Spinal cord (tissue), 10 donors: ENCODE measurements around the gene POP5. TPM values are rescaled to one million over a fixed set of nuclear protein-coding genes. Genes with fewer than 3 reads are reported as not detected.

Source experiments
- DNase-seq, 6 donors: peaks; one replicate each; pipeline versions ENCODE4 v3.0.0 to v3.0.0-alpha.2; 2013 to 2015; ENCODE audit warnings: low spot score in 6 of 6, low read depth in 4 of 6
- H3K27ac ChIP-seq: one replicate; pipeline ENCODE4 v1.5.1; 2013; ENCODE audit warnings: low read depth, low read length, control low read depth
- H3K27me3 ChIP-seq: one replicate; pipeline ENCODE4 v1.6.1; 2013; ENCODE audit warnings: low read length; ENCODE audit not compliant: control insufficient read depth, insufficient read depth
- H3K36me3 ChIP-seq: one replicate; pipeline ENCODE4 v1.6.1; 2013; ENCODE audit warnings: low read length; ENCODE audit not compliant: control insufficient read depth, insufficient read depth
- H3K4me1 ChIP-seq: one replicate; pipeline ENCODE4 v1.6.1; 2013; ENCODE audit warnings: low read length; ENCODE audit not compliant: control insufficient read depth, insufficient read depth
- H3K4me3 ChIP-seq: one replicate; pipeline ENCODE4 v1.5.1; 2013; ENCODE audit warnings: low read depth, low read length, control low read depth
- H3K9me3 ChIP-seq: one replicate; pipeline ENCODE4 v1.6.1; 2013; ENCODE audit warnings: low read length; ENCODE audit not compliant: control insufficient read depth, insufficient read depth
- WGBS: methylation state at CpG from one replicate; pipeline ENCODE4 v1.1.5; 2013; ENCODE audit warnings: missing lambda C conversion rate; ENCODE audit not compliant: insufficient coverage; 5-methylcytosine and 5-hydroxymethylcytosine counted together
- polyA plus RNA-seq, 2 donors: library from polyadenylated mRNA; unstranded; fragments of 120-200 nt; gene quantifications; one replicate each; pipeline ENCODE4 v1.2.1, GENCODE V29; 2013; ENCODE audit not compliant: insufficient read length in 2 of 2
- total RNA-seq, 2 donors: library from RNA; depleted of rRNA in 1 of 2; stranded (reverse); fragments of 120-200 nt in 1 of 2; fragments of >200 nt in 1 of 2; gene quantifications; one replicate each; pipeline versions ENCODE4 v1.2.3 to v1.2.4, GENCODE V29; 2013 to 2014
- donor health status: healthy.

Gene POP5
- total and polyA plus RNA-seq, 4 donors = 24.1 to 61.5 (median 56.4) TPM

DNA sequence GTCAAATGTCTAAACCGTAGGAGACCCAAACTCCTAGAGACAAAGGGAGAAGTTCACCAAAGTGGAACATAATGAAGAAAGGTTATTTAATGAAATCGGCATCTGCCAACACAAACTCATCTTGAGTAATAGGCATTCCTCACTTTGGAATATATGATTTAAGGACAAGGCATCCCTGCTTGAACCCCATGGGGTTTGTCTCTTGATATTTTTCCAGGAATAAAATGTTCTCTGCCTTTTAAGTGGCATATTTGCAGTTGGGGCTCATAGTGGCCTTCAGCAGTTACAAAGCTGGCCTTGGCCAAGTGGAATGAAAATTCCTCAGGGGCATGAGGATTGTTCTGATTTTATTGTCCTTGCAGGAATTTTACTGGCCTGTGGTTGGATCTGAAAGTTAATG lies 7.1 kb downstream of the POP5 start:
- H3K4me1 ChIP-seq = no peaks in the 10 kb centered on the region
- DNase-seq = no peak
- no peak overlapping the region for H3K27ac ChIP-seq
- H3K4me3 ChIP-seq = no peak overlapping the region
- no peaks in the 10 kb centered on the region for H3K27me3 ChIP-seq
- H3K9me3 ChIP-seq = no peaks in the 10 kb centered on the region
- WGBS = no CpG with 5 or more reads among the region's 2 CpGs
- H3K36me3 ChIP-seq = peaks cover 83% of the 10 kb centered on the region

DNA sequence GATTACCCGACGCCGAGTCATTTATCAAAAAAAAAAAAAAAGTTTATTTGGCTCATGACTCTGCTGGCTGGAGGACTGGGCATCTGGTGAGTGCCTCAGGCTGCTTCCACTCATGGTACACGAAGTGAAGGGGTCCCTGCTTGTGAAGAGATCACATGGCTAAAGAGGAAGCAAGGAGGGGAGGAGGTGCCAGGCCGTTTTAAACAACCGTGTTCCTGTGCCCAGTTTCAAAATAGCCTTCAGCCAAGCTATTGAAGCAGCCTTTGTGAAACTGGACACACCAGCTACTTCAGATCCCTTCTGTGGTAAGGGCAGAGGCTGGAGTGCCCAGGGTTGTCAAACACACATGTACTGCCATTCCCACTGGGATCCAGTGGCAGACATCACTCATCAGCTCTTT lies 7.6 kb downstream of the POP5 start:
- Histone ChIP-seq H3K36me3 (peaks cover 85% of the 10 kb centered on the region), H3K27me3 (no peaks in the 10 kb centered on the region), H3K27ac (no peak overlapping the region), H3K4me1 (no peaks in the 10 kb centered on the region), H3K9me3 (no peaks in the 10 kb centered on the region), H3K4me3 (no peak overlapping the region)
- no peak for DNase-seq
- WGBS = 75% methylated on average over 2 of the region's 6 CpGs

DNA sequence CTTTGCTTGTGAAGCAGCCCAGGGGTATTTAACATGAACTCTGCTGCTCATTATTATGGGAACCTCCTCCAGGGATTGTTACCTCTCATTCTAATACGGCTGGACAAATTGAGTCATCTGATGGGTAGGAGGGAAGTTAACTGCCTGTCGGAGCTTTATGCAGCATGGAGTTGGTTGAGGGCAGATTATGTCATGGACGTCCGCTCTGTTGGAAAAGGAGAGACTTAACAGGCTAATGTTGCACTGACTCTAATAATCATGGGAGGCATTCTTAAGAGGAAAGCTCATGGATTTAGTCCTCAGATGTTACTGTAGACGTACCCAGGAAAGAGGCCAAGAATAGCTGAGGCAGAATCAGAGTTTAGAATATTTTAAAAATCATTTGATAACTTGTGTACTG lies 9.9 kb downstream of the POP5 start:
- 95% methylated on average over 3 of the region's 5 CpGs for WGBS
- peaks cover 88% of the 10 kb centered on the region for H3K36me3 ChIP-seq

DNA sequence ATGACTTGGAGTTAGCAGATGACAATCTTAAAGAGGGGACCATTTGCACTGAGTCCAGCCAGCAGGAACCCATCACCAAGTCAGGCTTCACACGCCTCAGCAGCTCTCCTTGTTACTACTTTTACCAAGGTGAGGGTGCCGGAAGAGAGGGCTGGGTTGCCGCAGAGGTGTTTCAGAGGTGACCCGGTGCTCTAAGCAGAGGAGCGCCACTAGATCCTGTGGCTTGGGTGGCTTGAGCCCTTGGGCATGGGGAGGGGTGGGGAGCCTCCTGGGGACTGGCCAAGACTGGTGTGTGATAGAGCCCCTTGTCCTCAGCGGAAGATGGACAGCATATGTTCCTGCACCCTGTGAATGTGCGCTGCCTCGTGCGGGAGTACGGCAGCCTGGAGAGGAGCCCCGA lies 17.7 kb downstream of the POP5 start:
- H3K4me3 ChIP-seq = no peak overlapping the region
- H3K36me3 ChIP-seq = peaks cover 73% of the 10 kb centered on the region
- no peaks in the 10 kb centered on the region for H3K9me3 ChIP-seq
- no peaks in the 10 kb centered on the region for H3K4me1 ChIP-seq
- no peak for DNase-seq
- 81% methylated on average over 10 of the region's 11 CpGs for WGBS
- no peak overlapping the region for H3K27ac ChIP-seq
- no peaks in the 10 kb centered on the region for H3K27me3 ChIP-seq

More for the DNA sequence above, 9.9 kb downstream of the POP5 start:
- Histone ChIP-seq H3K9me3 (no peaks in the 10 kb centered on the region), H3K27ac (no peak overlapping the region), H3K27me3 (no peaks in the 10 kb centered on the region), H3K4me1 (no peaks in the 10 kb centered on the region), H3K4me3 (no peak overlapping the region)
- DNase-seq = no peak

DNA sequence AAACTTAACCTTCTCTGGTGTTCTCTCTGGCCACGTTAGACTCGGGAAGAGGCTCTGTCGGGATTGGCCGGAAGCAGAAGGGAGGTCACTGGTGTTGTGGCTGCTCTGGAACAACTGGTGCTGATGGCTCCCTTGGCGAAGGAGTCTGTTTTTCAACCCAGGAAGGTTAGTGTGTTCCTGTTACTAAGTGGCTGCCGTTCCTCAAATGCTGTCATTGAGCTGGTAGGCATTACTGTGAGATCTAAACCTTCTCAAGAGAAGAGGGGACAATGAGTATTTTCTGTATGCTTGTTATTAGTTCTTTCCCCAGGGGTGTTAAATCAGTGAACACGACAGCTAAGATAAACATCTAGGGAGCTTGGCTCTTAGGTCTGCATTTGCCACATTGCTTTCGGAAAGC lies 18.3 kb downstream of the POP5 start:
- Histone ChIP-seq H3K9me3 (no peaks in the 10 kb centered on the region), H3K4me3 (no peak overlapping the region), H3K36me3 (peaks cover 70% of the 10 kb centered on the region), H3K27me3 (no peaks in the 10 kb centered on the region), H3K4me1 (no peaks in the 10 kb centered on the region), H3K27ac (no peak overlapping the region)
- 93% methylated on average over 8 of the region's 8 CpGs for WGBS
- no peak for DNase-seq

DNA sequence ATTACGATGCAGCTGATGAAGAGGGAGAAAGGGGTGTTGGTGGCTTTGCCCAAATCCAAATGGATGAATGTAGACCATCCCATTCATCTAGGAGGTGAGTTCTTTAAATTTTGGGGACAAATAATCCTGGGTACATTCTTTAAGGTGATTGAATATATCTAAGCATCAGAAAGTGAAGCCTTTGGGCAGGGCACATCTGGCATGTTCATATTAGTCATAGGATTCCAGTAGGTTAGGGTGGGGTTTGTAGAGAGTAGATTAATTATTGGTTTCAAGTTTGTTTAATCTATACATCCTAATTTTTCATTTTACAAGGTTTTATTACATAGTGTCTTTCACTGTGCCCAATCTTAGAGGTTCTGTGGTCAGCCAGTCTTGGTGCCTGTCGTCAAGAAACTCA lies 23.6 kb downstream of the POP5 start:
- H3K36me3 ChIP-seq = peaks cover 65% of the 10 kb centered on the region

DNA sequence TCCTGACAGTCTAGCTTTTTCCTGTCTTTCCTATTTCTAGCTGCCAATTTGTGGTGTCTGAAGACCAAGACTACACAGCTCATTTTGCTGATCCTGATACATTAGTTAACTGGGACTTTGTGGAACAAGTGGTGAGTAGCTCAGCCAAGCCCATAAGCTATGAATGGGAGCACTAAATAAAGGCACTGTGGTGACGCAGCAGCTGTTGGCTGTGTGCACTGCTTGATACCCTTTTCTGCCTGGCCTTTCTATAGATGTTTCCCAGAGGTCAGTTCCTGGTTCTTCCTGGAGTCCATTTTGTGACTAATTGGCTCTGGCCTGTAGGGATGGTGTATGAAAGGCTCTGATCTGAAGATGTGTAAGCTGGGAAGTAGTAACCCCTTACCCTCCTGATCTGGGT lies 26.5 kb downstream of the POP5 start:
- Histone ChIP-seq H3K27me3 (no peaks in the 10 kb centered on the region), H3K4me1 (no peaks in the 10 kb centered on the region), H3K4me3 (no peak overlapping the region), H3K9me3 (no peaks in the 10 kb centered on the region), H3K27ac (no peak overlapping the region), H3K36me3 (peaks cover 71% of the 10 kb centered on the region)
- no peak for DNase-seq
- 79% methylated on average over 1 of the region's 1 CpG for WGBS

More for the DNA sequence above, 23.6 kb downstream of the POP5 start:
- no peak overlapping the region for H3K27ac ChIP-seq
- no peaks in the 10 kb centered on the region for H3K9me3 ChIP-seq
- 88% methylated on average over 2 of the region's 2 CpGs for WGBS
- no peaks in the 10 kb centered on the region for H3K4me1 ChIP-seq
- H3K27me3 ChIP-seq = no peaks in the 10 kb centered on the region
- DNase-seq = no peak
- H3K4me3 ChIP-seq = no peak overlapping the region

DNA sequence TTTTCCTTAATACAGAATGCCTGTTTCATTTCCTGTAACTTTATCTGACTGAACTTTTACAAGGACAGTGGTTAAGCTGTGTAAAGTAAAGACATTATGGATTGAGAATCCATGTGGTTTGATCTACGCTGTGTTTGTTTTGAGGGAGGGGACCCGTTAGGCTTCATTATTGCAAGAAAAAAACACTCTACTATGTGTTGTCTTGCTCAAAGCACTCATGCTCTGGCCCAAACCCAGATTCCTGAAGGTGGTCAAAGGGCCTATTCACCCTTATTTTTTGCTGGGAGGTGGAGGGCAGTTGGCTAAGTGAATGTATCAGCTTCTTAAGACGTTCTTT lies 35.2 kb downstream of the POP5 start:
- Histone ChIP-seq H3K36me3 (peaks cover 50% of the 10 kb centered on the region), H3K9me3 (no peaks in the 10 kb centered on the region), H3K27ac (no peak overlapping the region), H3K4me1 (peaks cover 4% of the 10 kb centered on the region), H3K27me3 (no peaks in the 10 kb centered on the region), H3K4me3 (no peak overlapping the region)
- DNase-seq = no peak
- WGBS = no CpG with 5 or more reads among the region's 3 CpGs

DNA sequence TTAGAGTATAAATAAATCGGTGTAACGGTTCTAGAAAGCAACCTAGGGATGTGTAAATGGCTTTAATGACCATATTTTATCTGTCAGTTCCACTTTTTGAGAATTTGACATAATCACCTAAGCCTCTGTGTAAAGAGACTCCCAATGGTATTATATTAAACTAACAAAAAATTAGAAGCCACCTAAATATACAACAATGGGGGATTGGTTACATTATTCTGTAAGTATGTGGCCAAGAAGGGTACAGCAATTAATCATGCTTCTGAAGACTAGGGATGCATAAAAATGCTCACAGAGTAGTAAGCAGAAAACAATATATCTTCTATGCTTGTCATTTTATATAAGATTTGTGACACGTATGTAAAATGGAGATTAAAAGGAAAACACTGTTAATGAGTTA lies 36.5 kb downstream of the POP5 start:
- Histone ChIP-seq H3K36me3 (peaks cover 43% of the 10 kb centered on the region), H3K27me3 (no peaks in the 10 kb centered on the region), H3K27ac (no peak overlapping the region), H3K9me3 (no peaks in the 10 kb centered on the region), H3K4me3 (no peak overlapping the region), H3K4me1 (peaks cover 6% of the 10 kb centered on the region)
- no peak for DNase-seq
- WGBS = no CpG with 5 or more reads among the region's 3 CpGs

DNA sequence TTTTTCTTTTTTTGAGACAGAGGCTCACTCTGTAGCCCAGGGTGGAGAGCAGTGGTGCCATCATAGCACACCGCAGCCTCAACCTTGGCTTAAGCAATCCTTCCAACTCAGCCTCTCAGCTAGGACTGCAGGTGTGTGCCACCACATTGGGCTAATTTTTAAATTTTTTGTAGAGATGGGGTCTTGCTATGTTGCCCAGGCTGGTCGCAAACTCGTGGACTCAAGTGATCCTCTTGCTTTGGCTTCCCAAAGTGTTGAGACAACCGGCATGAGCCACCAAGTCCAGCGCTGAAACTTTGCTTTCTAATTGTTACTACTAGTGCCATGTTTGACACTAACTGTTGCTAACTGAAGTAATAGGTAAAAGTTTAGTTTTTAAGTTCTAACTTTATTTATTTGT lies 39.0 kb downstream of the POP5 start:
- WGBS = 100% methylated on average over 3 of the region's 5 CpGs

More for the DNA sequence above, 39.0 kb downstream of the POP5 start:
- no peaks in the 10 kb centered on the region for H3K27me3 ChIP-seq
- no peak overlapping the region for H3K27ac ChIP-seq
- H3K36me3 ChIP-seq = peaks cover 22% of the 10 kb centered on the region
- no peak for DNase-seq
- H3K4me3 ChIP-seq = no peak overlapping the region
- peaks cover 17% of the 10 kb centered on the region for H3K4me1 ChIP-seq
- no peaks in the 10 kb centered on the region for H3K9me3 ChIP-seq
